ENCODE data around the gene COL4A4.

- TF ChIP-seq CTCF (IDR thresholded peaks at IDR 0.05; ENCODE audit: poor library complexity) (no peak), EZH2 (IDR thresholded peaks at IDR 0.05; ENCODE audit: borderline replicate concordance) (no peak)
Measured at GRCh38 chr2:227117852-227118251, 46.2 kb downstream of the COL4A4 start.
